DOHH2 (cell line): Measurements from ENCODE around the gene SYCE1.
"Not testable (repeated sequence)": the region's sequence is repeated elsewhere in the genome, so short reads cannot be mapped to it uniquely, and the experiment has no call there.

ENCODE experiments used
- H3F3A ChIP-seq: fragments of 200-600 bp; sonication (generic), shearing (Covaris generic); 2 replicates; pipeline ENCODE4 v1.6.0; 2016; ENCODE audit warnings: antibody characterized with exemption, mild to moderate bottlenecking; ENCODE audit not compliant: control insufficient read depth, insufficient read depth
- H3K27ac ChIP-seq: fragments of 200-600 bp; sonication (generic); 2 replicates; pipeline ENCODE4 v1.5.1; 2014; ENCODE audit warnings: low read depth, mild to moderate bottlenecking, low read length, moderate library complexity
- H3K27me3 ChIP-seq: fragments of 200-600 bp; sonication (generic); 2 replicates; pipeline ENCODE4 v1.6.1; 2014; ENCODE audit warnings: mild to moderate bottlenecking, low read length, mixed read lengths; ENCODE audit not compliant: control insufficient read depth
- H3K36me3 ChIP-seq: fragments of 200-600 bp; sonication (generic); 2 replicates; pipeline ENCODE4 v1.6.1; 2014; ENCODE audit warnings: mild to moderate bottlenecking, low read length, moderate library complexity, mixed read lengths; ENCODE audit not compliant: control insufficient read depth
- H3K4me1 ChIP-seq: fragments of 200-600 bp; sonication (generic); 2 replicates; pipeline ENCODE4 v1.6.1; 2014; ENCODE audit warnings: mild to moderate bottlenecking, low read length, mixed read lengths; ENCODE audit not compliant: control insufficient read depth
- H3K4me2 ChIP-seq: fragments of 200-600 bp; sonication (generic); 2 replicates; pipeline ENCODE4 v1.6.0; 2014; ENCODE audit warnings: mild to moderate bottlenecking, low read length, moderate library complexity
- H3K4me3 ChIP-seq: fragments of 200-600 bp; sonication (generic); 2 replicates; pipeline ENCODE4 v1.5.1; 2014; ENCODE audit warnings: mild to moderate bottlenecking, low read length, mixed read lengths
- H3K79me2 ChIP-seq: fragments of 200-600 bp; sonication (generic); 2 replicates; pipeline ENCODE4 v1.6.1; 2014; ENCODE audit warnings: mild to moderate bottlenecking, low read length, mixed read lengths; ENCODE audit not compliant: control insufficient read depth
- H3K9me2 ChIP-seq: fragments of 200-600 bp; sonication (generic); replicated peaks from 2 replicates; pipeline ENCODE4 v1.6.1; 2014; ENCODE audit warnings: mild to moderate bottlenecking, low read length, mixed read lengths; ENCODE audit not compliant: control insufficient read depth
- H3K9me3 ChIP-seq: fragments of 200-600 bp; sonication (generic); 2 replicates; pipeline ENCODE4 v1.6.1; 2014; ENCODE audit warnings: antibody characterized with exemption, low read length, mixed read lengths; ENCODE audit not compliant: control insufficient read depth, insufficient read depth
- H4K20me1 ChIP-seq: fragments of 200-600 bp; sonication (generic); 2 replicates; pipeline ENCODE4 v1.6.0; 2014; ENCODE audit warnings: low read depth, mild to moderate bottlenecking, antibody characterized with exemption, low read length, moderate library complexity; ENCODE audit not compliant: control insufficient read depth, insufficient read depth
- EZH2phosphoT487 ChIP-seq: fragments of 200-600 bp; sonication (generic); IDR thresholded peaks from 2 replicates; pipeline ENCODE4 v1.6.1; 2017; ENCODE audit warnings: borderline replicate concordance, mild to moderate bottlenecking, antibody characterized with exemption, low read length, moderate library complexity, mixed read lengths
- TF ChIP-seq, protein P1 (sequence below): fragments of 200-600 bp; sonication (generic); IDR thresholded peaks from one replicate; pipeline ENCODE4 v1.5.1; 2014; ENCODE audit warnings: antibody characterized with exemption, mild to moderate bottlenecking, low read depth, low read length; ENCODE audit not compliant: poor library complexity, severe bottlenecking

The SYCE1 gene

DNA sequence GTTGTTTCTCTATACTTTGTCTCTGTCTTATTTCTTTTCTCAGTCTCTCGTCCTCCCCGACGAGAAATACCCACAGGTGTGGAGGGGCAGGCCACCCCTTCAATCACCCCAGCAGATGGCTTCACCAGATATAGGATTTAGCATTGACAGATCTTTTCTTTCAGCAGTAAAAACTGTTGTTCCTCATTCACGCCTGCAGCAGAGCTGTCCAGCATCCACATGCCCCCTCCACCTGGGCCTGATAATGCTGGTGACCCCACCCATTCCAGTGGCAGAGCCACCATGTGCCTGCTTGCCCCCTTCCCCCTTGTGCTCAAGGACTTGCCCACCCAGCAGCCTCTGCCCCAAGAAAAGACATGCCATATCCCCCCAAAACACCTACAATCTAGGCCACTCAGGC lies 45.7 kb upstream of the SYCE1 start:
- Histone ChIP-seq H3K79me2 (no peaks in the 10 kb centered on the region), H4K20me1 (no peaks in the 10 kb centered on the region), H3K9me2 (no peaks in the 10 kb centered on the region), H3K4me3 (no peak overlapping the region), H3K9me3 (peaks cover 7% of the 10 kb centered on the region; the same call in 1 of the 2 replicates), H3K4me1 (no peaks in the 10 kb centered on the region), H3F3A (no peaks in the 10 kb centered on the region), H3K27ac (no peak overlapping the region), H3K36me3 (no peaks in the 10 kb centered on the region), H3K27me3 (peaks cover 4% of the 10 kb centered on the region; the same call in 1 of the 2 replicates), H3K4me2 (no peak overlapping the region)
- TF ChIP-seq EZH2phosphoT487: no peak
- TF ChIP-seq, protein P1, sequence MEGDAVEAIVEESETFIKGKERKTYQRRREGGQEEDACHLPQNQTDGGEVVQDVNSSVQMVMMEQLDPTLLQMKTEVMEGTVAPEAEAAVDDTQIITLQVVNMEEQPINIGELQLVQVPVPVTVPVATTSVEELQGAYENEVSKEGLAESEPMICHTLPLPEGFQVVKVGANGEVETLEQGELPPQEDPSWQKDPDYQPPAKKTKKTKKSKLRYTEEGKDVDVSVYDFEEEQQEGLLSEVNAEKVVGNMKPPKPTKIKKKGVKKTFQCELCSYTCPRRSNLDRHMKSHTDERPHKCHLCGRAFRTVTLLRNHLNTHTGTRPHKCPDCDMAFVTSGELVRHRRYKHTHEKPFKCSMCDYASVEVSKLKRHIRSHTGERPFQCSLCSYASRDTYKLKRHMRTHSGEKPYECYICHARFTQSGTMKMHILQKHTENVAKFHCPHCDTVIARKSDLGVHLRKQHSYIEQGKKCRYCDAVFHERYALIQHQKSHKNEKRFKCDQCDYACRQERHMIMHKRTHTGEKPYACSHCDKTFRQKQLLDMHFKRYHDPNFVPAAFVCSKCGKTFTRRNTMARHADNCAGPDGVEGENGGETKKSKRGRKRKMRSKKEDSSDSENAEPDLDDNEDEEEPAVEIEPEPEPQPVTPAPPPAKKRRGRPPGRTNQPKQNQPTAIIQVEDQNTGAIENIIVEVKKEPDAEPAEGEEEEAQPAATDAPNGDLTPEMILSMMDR: no peak

GRCh38 chr10:133608855-133609254 lies 43.5 kb upstream of the SYCE1 start:
- no peaks in the 10 kb centered on the region for H3K9me2 ChIP-seq
- peaks cover 4% of the 10 kb centered on the region; the same call in 1 of the 2 replicates for H3K27me3 ChIP-seq
- H3K4me1 ChIP-seq: no peaks in the 10 kb centered on the region
- TF ChIP-seq EZH2phosphoT487: no peak
- TF ChIP-seq, protein P1: peak; percentile 59
- no peak overlapping the region for H3K4me2 ChIP-seq
- no peaks in the 10 kb centered on the region for H3K79me2 ChIP-seq
- no peaks in the 10 kb centered on the region for H3F3A ChIP-seq
- H4K20me1 ChIP-seq: no peaks in the 10 kb centered on the region
- peaks cover 7% of the 10 kb centered on the region; the same call in 1 of the 2 replicates for H3K9me3 ChIP-seq
- H3K27ac ChIP-seq: no peak overlapping the region
- H3K4me3 ChIP-seq: no peak overlapping the region
- H3K36me3 ChIP-seq: no peaks in the 10 kb centered on the region

DNA sequence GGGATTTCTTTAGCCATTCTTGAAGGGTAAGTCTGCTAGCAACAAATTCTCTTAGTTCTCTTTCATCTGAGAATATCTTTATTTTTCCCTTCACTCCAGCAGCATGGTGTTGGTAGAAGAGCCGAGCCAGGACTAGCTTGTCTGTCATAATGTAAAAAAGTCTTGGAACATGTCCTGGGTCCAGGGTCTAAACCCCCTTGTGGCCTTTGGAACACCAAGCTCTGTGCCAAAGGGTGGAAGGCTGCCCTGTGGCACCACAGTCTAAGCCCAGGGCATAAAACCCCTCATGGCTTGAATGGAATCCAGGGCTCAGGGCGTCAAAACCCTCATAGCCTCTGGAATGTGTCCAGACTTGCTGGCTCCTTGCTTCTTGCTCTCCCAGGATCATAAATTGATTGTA lies 38.1 kb upstream of the SYCE1 start:
- H4K20me1 ChIP-seq, H3K9me3 ChIP-seq, H3K27me3 ChIP-seq, H3K4me1 ChIP-seq, H3K27ac ChIP-seq, H3K4me3 ChIP-seq, H3F3A ChIP-seq, H3K4me2 ChIP-seq, H3K9me2 ChIP-seq, H3K36me3 ChIP-seq, H3K79me2 ChIP-seq: not testable (repeated sequence)

GRCh38 chr10:133600657-133601056 lies 35.3 kb upstream of the SYCE1 start:
- H3K4me3 ChIP-seq: no peak overlapping the region
- H3K9me3 ChIP-seq: no peaks in the 10 kb centered on the region
- no peak overlapping the region for H3K4me2 ChIP-seq
- no peaks in the 10 kb centered on the region for H3K79me2 ChIP-seq
- H3K4me1 ChIP-seq: no peaks in the 10 kb centered on the region
- H4K20me1 ChIP-seq: no peaks in the 10 kb centered on the region
- no peaks in the 10 kb centered on the region for H3K36me3 ChIP-seq
- no peaks in the 10 kb centered on the region for H3F3A ChIP-seq
- no peaks in the 10 kb centered on the region for H3K27me3 ChIP-seq
- no peaks in the 10 kb centered on the region for H3K9me2 ChIP-seq
- H3K27ac ChIP-seq: no peak overlapping the region
- TF ChIP-seq, protein P1: no peak
- TF ChIP-seq EZH2phosphoT487: no peak

- H3K9me2 ChIP-seq, H4K20me1 ChIP-seq, H3K27ac ChIP-seq, H3K4me3 ChIP-seq, H3K36me3 ChIP-seq, H3F3A ChIP-seq, H3K79me2 ChIP-seq, H3K27me3 ChIP-seq, H3K9me3 ChIP-seq, H3K4me2 ChIP-seq, H3K4me1 ChIP-seq: not testable (repeated sequence)
Observed at GRCh38 chr10:133599869-133600268, 34.5 kb upstream of the SYCE1 start.
